HG03108 (cell line): ENCODE results near the gene HOXA4.

ENCODE experiments used
- ATAC-seq: cut with Tn5 transposase; IDR thresholded peaks from one replicate; pipeline ENCODE4 v1.9.1; 2021; ENCODE audit warnings: moderate library complexity; ENCODE audit not compliant: unreplicated experiment

The HOXA4 gene

DNA sequence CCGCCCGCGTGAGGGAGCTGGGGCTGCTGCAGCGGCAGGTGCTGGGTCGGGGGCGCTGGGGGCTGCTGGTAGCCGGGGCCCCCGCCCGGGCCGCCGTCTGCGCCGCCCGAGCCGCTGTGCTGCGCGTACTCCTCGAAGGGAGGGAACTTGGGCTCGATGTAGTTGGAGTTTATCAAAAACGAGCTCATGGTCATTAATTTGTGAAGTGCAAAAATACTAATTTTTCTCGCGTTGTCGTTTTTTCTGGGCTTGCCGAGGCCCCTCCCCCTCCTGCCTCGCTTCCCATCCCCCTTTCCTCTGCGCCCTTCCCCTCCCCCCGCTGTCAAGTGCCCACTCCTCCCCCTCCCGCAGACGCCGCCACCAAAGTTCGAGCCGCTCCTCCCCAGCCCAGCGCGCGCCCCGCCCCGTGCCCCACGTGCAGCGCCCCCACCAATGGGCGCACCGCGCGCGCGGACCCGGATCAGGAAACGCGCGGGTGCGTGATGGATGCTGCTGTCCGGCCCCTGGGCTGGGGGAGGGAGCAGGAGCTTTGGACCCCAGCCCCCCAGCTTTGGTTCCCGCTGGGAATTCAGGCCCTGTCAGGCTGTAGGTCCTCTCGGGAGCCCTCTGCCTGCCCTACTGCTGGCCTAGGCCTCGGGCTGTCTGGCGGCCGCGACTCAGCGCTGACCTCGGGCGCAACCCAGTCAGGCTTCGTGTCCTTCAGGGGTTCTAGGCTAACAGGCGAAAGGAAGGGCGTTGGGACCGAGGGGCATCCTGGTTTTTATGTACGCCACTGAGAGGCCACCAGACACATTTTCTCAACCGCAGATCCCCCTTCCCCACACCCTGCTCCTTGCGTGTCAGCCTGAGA, at the start of gene HOXA4:
TSS of gene HOXA4 (minus strand) at position 218 of the 850 bp plus-strand sequence. CDS start at position 194, 24 bp downstream.
- ATAC-seq, result no peak

DNA sequence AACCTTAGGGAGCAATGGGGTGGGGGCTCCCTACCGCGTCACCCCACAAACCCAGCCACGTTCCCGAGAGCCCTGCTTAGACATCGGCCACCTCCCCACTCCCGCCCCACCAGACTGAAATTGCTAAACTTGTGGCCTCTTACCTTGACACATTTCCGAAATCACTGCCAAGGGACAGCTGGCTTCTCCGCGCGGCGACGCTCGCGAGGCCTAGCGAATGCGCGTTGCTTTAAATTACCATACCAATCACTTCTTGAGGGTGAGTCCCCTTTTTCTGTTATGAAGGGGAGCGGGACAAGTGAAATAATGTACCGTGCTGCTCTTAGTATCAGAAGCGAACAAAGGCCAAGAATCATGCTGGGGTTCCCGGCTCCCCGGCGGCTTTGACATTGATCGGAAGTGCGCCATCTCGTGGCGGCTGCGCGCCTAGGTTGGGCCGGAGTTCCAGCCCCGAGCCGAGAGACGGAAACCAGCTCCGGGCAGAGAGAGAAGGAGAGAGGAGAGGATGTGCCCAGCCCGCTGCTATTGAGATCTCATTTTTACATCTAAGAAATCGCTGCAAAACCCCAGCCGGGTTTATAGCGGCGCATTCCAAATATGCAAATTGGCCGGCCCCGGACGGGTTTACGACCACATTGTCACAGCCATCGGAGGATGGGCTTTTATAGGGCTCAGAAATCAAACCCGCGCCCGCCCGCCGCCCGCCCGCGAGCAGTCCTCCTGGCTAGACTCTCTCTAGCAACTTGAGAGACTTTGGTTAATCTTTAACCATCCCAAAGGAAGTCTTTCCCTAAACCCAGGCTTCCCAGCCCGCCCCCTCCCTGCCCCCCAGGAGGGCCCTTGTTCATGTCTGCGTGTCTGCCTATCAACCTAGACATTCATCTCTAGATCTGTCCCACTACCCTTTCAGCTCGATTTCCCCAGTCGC, 49.2 kb upstream of the HOXA4 start:
- no peak for ATAC-seq

DNA sequence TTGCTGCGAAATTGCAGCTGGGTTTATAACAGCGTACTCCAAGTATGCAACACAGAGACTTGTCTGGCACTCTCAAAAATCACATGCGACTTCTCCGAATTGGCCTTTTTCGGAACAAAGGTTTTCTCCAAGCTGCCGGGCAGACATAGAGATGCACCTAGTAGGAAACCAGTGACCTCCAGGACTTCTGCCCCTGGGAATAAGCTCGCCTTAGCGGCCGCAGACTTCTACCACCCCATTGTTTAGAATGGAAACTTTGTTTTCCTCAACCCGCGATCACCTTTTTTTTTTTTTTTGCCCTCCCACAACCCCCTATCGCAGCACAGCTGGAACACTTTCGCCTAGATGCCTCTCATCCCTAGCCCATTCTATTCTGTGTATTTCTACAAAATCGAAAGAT, 48.5 kb upstream of the HOXA4 start:
- ATAC-seq, result no peak

DNA sequence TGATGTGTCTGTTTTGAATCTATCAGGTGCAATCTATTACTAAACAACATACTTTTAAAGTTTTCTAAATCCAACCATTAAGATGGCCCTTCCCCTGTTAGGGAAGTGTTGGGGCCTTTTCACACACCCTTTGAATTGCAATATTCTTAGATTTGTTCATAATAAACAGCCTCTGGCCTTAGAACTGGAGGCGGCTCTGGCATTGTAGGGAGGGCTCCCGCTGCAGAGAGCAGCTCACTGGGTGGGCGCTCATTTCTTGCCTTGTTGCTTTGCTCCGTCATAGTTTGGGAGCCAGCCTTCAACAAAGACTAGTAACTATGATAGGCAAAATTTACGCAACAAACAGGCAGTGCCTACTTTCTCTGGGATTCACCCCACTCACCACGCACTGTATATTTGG, 47.8 kb upstream of the HOXA4 start:
- ATAC-seq, result no peak

DNA sequence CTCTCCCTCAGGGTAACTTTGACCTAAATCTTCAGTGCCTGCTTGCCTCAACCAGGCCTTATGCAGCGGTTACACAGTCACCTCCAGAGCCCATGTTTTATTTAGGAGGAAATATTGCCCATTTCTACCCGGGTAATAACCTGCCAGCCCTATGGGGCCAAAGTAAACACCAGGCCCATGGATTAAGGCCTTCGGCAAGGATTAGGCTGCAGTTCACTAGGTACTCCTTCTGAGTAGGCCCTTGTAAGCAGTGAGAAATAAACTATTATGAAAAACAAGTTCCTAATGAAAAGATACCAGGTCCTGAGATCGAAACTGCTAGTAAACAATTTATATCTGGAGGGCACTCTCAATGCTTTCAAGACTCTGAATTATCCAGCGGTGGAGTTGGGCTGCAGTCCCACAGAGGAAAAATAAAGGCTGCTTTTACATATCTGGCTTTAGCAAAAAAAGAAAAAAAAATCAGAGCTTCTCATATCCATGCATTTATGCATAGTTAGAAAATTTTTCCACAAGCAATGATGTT, 47.3 kb upstream of the HOXA4 start:
- no peak for ATAC-seq

DNA sequence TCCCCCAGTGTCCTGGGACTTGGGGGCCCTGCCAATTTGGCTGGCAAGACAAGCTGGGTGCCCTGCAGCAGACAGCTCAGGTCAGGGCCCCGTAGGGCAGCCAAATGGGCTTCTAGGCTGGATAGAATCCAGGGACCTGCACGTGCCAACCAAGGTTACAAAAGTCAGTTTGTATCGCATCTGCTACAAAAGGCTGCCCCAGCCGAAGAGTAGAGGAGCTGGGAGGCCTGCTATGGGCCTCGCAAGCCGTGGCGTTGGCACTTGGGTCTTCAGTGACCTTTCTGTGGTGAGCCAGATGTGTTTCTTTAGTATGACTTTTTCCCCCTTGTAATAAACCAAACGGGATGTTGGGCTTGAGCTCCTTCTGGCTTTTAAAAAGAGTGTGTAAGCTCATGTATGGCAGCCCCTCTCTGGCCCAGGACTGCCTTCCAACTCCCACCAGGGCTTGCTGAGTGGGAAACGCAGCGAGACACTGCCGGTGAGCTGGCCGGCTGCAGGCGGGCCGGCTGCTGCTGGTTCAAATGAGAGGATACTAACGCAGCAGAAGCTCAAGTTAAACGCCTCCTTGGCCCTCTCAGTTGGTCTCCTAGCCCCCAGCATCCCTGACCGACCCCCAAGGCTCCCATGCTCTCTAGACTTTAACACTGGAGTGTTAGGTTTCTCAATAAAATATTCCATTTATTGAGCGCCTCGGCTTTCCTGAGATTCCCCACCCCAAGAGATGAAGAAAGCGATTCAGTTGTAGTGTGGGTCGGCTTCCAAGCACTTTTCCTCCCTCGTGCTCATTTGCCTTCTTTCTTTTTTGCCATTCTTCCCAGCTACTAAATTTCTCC, 46.6 kb upstream of the HOXA4 start:
- no peak for ATAC-seq

DNA sequence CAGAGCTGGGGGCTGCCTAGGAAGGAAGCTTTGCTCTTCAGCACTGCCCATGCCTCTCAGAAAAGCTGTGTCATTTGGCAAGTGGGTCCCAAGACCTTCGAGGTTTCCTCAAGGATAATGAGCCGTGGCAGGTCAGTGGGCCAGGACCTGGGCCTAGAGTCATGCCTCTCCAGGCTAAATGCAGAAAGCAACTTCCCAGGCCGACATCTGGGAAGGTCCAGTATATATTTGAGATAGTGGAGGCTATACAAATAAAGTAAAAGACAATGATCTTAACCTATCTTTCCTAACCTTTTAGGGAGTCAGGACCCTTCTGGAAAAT, 45.9 kb upstream of the HOXA4 start:
- ATAC-seq, result no peak

DNA sequence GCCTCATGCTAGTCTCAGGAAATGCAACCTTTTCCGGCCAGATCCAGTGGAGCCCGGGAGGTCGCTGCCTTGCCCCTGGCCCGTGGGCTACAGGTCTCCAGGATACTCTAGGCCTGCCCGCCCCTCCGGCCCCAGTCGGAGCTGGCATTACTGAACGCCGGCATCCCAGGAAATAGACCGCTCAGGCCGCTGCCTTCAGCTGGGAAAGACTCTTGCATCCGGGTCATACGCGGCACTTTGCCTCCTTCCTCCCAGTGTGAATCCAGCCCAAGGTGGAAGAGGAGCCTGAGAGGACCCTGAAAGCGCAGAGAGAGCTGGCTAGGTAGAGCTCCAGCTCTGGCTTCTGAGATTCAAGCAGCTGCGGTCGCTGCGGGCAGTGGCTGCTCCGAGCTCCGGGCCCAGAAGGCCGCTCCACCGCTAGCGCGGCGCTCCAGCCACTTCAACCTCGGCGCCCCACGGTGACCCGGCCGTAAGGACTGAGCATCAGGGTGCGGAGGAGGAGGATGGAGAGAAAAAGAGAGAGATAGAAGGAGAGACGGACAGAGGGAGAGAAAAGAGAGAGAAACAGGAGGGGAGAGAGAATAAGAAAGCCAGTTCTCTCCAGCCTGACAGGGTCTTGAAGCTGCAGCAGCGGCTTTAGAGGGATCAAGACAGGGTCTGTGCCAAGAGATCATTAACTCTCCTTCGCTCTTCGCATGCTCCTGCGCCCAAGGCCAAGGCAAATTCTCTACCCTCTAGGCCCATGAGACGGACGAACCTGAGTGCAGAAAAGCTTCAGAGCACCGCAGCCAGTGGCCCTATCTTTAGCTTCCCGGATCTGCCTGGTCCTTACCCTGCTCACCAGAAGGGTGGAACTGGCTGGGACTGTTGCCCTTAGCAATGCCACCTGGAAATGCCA, 45.3 kb upstream of the HOXA4 start:
- no peak for ATAC-seq

DNA sequence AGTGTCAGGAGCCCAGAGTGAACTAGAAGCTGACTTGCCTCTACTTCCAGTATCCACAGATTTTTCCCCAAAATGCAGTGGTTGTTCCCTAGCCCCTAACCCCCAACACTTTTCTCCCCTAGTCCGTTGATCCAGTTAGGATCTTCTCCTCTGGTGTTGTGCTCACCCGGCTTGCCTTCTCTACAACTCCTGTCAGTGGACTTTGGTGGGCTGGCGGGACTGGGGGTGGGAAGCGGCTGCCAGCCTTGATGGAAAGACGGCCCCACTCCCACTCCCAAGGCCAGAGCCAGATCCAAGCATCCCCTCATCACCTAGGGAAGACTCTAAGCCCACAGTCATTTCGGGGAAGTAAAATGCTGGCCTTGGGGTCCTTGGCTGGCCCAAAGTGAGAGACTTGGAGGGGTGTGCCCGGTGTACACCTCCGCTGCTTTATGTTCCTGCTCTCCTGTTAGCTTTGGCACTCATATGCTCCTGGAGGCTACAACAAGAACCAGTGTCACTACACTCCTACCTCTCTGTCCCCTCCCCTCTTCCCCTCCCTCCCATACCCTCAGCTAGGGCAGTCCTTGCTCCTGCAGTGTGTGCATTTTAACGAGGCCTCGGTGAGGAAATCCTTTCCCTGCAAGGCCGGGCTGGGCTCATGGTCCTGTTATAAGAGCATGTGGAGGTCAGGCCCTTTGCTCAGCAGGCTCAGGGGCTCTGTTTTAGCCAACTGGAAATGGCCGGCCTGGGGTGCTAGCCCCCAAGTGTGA, 44.5 kb upstream of the HOXA4 start:
- ATAC-seq, result no peak

DNA sequence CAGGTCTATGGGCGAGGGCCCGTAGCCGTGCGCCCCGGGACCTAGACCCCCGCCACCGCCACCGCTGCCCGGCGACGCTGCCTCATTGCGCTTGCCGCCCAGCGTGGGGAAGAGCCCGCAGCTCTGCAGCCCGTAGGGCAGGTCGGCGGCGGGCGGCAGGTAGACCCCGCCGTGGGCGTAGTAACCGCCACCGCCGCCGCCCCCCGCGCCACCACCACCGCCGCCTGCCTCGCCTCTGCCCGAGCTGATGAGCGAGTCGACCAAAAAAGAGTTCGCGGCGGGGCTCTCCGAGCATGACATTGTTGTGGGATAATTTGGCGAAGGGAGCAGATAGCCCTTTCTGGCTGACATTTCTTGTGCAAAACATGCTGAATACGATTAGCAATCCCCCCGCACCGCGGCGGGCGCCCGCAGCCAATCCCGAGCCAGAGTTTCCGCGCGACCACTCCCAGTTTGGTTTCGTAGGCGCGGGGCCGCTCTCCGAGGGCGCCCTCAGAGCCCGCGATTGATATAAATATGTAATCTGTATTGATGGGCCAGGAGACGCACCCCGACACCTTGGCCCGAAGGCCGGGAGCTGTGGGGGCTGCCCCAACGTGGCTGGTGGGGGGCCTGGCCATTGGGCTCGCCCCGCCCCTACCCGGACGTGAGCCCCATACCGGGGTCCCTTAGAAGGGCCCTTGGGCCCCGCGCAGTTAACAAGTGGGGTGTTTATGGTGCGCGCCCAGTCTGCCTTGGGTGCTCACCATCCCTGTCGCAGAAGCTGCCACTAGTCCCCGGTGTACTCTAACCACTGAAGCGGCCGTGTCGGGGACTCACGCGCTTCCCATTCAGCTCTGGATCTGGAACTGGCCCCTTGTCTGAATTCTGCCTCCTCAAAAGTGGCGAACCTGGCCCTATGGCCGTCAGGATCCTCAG, 43.7 kb upstream of the HOXA4 start, which contains the start of gene HOXA10:
TSS of gene HOXA10 (minus strand) at position 365 of the 918 bp plus-strand sequence. CDS start at position 351, 14 bp downstream.
- ATAC-seq, result no peak

DNA sequence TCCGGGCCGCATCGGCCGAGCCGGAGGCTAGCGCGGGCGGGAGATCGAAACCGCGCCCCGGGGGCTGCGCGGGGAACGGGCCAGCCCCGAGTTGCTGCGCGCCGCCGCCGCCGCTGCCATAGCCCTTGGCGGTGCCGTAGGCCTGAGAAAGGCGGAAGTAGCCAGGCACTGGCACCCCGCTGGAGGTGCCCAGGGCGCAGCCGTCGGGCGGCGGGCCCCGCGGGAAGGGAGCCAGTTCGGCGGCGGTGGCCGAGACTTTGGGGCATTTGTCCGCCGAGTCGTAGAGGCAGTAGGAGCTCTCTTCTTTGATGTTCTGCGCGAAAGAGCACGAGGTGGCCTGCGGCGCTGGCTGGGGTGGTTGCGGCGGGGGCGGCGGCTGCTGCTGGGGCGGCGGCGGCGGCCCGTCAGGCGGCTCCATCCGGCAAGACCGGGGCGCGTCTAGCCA, 43.0 kb upstream of the HOXA4 start:
- ATAC-seq, result no peak

DNA sequence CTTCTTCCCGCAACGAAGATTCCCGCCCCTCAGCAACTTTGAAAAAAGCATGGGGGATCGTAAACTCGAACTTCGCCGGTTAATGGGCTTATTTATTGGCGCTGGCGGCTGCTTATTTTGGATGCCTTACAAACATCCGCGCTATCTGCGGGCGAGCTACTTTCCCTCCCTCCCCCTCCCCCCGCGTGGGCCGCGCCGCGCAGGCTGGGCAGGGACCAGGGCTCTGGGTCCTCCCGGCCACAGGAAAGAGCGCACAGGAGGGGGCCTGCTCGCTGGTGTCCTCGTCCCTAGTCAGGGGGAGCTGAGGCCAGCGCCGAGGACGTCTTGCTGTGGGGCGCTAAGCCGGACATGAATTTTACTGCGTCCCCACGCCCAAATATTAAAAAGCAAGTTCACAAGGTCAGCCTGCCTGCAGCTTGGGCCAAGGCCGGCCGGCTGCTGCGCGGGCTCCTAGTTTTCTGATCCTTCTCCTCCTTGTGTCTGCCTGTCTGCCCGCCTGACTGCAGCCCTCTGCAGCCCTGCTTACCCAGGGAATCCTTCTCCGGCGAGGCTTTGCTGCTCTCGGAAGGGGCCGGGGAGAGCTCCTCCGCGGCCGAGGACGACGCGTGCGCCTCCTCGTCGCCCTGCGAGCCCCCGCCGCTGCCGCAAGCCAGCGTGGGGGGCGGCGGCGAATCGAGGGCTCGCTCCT, 42.4 kb upstream of the HOXA4 start:
- no peak for ATAC-seq

DNA sequence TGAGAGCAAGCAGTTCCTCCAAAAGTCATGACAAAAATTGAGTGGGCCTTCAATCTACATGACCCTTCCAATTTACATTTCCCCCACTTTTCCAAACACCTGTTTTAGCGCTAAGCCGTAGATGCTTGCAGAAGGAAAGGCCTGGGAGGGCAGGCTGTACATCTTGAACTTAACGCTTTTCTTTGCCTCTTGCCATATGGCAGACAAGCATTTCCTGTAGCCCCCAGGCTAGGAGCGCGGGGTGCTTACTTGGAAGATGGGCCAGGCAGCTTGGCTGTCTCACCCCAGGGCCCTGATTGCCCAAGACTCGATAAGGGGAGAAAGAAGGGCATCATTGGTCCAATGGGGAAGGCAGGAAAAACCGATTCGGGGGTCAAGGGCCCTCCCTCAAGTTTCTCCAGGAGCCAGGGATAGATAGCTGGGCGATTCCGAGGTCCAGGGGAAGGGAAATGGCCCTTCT, 41.8 kb upstream of the HOXA4 start:
- ATAC-seq, result no peak

DNA sequence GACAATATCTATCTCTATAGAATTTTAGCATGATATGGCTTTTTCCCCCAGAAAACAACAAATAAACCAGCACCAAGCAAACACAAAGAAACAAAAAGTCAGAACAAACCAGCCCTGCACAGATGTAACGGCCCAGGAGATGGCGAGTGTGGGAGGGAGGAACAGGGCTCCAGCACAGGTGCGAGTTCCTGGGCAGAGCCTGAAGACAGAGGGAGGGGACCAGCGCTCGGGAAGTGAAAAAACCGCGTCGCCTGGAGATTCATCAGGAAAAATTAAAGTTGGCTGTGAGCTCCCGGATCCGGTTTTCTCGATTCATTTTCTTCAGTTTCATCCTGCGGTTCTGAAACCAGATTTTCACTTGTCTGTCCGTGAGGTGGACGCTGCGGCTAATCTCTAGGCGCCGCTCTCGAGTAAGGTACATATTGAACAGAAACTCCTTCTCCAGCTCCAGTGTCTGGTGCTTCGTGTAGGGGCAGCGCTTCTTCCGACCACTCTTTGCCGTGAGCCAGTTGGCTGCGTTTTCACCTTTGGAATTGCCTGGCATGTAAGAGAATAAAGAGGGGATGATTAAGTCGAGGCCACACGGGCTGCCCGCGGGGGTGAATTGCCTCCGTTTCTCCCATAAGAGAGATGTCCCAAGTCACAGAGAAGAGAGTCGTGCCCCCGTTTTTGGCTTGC, 41.2 kb upstream of the HOXA4 start:
- no peak for ATAC-seq

DNA sequence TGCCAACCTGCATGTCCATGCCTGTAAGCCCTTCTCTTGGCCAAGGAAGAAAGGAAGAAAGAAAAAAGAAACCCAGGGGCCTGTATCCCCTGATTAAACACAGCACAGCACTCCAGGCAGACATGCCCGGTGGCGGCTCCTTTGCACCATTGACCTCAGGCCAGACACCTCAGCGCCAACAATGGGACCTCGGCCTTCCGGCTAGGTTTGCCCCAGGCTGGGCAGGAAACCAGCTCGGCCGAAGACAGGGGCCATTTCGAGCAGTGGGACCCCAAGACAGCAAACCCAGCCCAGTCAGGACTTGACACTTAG, 40.7 kb upstream of the HOXA4 start:
- no peak for ATAC-seq

DNA sequence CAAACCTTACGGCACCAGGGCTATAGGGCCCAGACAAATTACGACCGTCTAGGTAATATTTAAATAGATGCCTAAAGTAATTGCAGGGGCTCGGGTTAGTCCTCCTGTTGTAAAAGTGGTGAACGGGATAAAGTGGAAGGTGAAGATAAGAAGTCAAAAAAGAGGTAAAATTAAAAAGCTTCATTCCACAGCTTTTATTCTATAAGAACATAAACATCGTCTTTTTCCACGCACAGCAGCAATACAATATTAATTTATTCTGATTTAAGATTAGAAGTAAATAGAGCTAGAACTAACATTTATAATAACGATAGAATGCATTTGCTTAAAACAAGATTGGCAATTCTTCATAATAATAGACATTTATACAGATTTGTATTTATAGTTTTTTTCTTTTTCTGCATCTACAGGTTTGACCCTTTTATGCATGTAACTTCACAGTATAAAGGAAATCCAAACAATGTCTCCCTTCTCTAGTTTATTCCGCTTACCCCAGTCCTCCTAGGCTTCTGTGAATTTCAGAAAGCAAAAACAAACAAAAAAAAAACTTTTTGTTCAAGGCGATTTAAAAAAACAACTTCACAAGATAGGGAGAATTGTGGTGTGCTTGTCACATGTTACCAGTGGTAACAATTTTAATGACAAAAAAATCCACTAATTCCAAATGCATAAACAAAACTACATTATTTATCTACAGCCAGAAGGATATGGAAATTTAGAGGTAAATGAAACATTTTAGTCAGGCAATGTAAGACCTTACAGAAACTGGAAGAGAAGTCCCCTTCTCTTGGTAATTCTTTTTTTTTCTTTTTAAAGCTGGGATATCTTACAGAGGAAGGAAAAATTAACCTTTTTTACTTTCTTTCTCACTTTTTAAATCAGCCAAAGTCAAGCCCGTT, 40.1 kb upstream of the HOXA4 start:
- ATAC-seq, result no peak
